Stimulated activated CD8-positive, alpha-beta memory T cell treated with anti-CD3 and anti-CD28 coated beads, Interleukin-15, amount 100 ng/mL, for 24 hours (primary cell): ENCODE measurements around the gene DOCK8.

ENCODE experiments used
- DNase-seq: peaks from one replicate; pipeline ENCODE4 v3.0.0-alpha.2; 2020; ENCODE audit warnings: low read depth

The DOCK8 gene

GRCh38 chr9:268616-269015 lies 54.0 kb downstream of the DOCK8 start:
- no peak for DNase-seq

DNA sequence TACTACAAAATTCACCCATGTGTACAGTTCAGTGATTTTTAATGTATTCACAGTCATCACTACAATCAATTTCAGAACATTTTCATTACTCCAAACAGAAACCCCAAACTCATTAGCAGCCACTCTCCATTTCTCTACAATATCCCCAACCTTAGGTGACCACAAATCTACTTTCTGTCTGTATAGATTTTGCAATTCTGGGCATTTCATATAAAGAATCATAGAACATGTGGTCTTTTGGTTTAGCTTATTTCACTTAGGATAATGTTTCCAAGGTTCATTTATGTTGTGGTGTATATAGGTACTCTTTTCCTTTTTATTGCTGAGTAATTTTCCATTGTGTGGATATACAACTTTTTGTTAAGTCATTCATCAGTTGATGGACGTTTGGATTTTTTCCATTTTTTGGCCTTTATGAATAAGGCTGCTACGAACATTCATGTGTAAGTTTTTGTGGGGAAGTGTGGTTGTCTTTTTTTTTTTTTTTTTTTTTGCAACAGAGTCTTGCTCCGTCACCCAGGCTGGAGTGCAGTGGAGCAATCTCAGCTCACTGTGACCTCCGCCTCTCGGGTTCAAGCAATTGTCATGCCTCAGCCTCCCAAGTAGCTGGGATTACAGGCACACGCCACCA lies 54.5 kb downstream of the DOCK8 start:
- DNase-seq = no peak

DNA sequence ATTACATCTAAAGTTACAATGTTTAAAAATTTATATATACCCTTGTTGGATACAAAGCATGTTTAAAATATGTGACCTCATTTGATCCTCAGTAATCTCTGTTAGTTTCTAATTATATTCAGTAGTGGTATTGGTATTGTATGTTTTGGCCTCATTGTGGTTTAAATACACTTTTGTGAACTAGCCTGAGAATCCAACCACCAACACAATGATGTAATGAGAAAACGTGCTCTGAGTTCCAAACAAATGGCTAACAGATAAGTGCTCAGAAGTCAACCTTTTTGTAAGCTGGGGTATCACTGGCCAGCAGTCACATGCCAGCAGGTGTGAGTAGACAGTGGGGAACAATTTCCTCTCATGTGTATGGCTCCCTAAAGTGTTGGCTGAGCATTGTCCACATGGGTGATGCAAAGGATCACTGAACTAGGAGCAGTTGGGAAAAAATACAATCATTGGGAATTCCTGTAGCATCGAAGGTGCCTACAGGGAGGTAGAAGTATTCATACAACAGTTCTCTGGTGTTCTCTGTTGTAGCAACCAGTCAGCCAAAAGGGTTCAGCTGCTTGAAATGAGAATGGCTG lies 56.1 kb downstream of the DOCK8 start:
- no peak for DNase-seq

GRCh38 chr9:272251-273213 lies 57.9 kb downstream of the DOCK8 start:
- DNase-seq = no peak

DNA sequence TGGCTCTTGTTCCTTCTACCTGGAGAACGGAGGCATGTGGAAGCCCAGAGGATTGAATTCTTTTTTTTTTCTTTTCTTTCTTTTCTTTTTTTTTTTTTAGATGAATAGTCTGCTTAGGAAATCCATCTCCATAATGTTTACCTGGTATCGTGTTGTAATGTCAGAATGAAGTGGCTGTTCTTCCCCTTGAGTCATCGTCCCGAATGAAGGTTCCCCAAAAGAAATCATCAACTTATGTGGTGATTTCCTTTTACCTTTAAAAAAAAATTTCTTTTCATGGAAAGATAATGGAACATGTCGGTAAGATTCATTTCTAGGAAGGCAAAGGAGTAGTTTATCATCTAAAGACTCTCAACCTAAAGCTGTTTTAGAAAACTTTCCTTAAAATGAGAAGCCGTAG lies 59.7 kb downstream of the DOCK8 start:
- DNase-seq = no peak

GRCh38 chr9:277601-278295 lies 63.1 kb downstream of the DOCK8 start:
- no peak for DNase-seq

DNA sequence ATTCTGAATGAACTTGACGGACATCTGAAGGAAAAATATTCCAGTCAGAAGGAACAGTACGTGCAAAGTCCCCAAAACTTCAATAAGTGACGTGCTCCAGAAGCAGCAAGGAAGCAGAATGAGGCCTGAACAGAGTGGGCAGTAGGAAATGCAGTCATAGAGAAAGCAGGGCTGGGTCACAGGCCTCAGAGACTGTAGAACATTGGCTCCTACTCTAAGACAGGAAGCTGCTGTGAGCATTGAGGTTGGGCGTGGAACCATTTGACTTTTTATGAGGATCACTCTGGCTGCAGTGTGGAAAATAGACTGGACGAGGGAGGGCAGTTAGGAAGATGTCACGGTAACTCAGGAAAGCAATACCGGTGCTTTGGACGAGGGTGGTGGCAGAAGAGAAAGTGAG lies 64.0 kb downstream of the DOCK8 start:
- no peak for DNase-seq

DNA sequence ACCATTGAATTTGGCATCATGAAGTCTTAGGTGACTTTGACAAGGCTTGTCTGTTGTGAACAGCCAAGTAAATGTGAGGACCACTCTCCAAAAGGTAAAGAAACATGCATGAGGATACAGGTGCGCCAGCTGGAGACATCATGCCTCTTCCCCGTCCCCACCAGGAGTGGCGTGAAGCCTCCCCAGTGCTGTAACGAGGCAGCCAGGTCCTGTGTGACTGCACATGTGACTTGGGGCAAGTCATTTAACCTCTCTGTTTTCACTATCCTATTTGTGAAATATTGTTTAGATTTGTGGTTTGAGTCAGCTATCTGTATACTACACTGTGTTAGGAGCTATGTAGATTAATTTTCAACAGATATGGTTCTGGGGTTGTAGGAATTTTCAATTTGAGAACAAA lies 65.0 kb downstream of the DOCK8 start:
- no peak for DNase-seq

GRCh38 chr9:281741-282645 lies 67.3 kb downstream of the DOCK8 start:
- DNase-seq = no peak

- DNase-seq = no peak
These were observed 71.5 kb downstream of the DOCK8 start for GRCh38 chr9:286071-286740.

GRCh38 chr9:289121-289520 lies 74.5 kb downstream of the DOCK8 start:
- DNase-seq = no peak

GRCh38 chr9:292915-293314 lies 78.2 kb downstream of the DOCK8 start:
- no peak for DNase-seq

GRCh38 chr9:295576-295975 lies 80.9 kb downstream of the DOCK8 start:
- no peak for DNase-seq

GRCh38 chr9:296411-296810 lies 81.7 kb downstream of the DOCK8 start:
- DNase-seq = no peak

DNA sequence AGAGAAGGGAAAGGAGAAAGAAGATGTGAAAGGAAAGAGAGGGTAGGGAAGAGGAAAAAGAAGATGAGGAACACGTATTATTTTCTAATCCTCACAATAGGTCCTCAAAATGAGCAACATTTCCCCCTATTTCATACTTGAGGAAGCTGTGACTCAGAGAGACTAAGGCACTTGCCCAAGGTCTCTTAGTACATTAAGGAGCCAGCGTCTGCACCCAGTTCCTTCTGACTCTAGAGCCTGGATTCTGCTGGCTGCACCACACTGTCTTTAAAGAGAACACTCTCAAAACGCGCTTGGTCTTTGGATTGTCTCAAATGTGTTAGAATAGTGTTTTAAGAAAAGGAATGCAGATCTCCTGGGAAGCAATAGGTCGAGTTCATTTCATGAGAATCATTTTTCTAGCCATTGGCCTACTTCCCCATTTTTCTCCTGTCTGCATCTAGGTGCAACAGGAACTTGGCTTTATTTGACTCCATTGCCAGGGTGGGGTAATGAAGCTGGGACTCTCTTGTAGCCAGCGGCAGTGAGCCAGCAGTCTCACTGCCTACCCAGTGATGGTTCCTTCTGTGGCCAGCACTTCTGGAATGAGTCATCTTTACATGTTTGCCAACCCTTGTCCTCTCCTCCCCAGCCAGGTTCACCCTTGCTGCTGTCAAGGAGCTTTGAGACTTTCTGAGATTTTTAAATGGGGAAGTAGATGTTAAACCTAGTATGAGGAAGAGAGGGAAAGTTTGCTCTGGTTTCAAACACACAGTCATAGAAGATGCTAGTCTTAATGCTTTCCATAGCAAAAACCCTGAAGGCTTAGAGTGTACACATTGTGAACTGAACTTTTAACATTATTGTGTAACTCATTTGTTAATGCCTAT lies 82.7 kb downstream of the DOCK8 start:
- no peak for DNase-seq

DNA sequence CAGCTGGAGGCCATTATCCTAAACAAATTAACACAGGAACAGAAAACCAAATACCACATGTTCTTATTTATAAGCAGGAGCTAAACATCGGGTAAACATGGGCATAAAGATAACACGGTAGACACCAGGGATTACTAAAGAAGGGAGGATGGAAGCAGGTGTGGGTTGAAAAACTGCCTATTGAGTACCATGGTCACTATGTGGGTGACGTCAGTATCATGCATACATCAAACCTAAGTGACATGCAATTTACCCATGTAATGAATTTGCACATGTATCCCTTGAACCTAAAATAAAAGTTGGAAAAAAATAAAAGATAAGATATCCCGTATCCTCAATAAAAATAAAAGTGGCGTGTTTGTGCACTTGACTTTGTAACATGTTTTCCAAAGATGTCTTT lies 88.8 kb downstream of the DOCK8 start:
- DNase-seq = no peak

GRCh38 chr9:304106-304505 lies 89.4 kb downstream of the DOCK8 start:
- DNase-seq = no peak

- DNase-seq = no peak
These were observed 90.0 kb downstream of the DOCK8 start for GRCh38 chr9:304519-305185.

- no peak for DNase-seq
These were observed 92.2 kb downstream of the DOCK8 start for GRCh38 chr9:306907-307306.
